NCI-H748 treated with DMSO at 0.1 percent for 48 hours (cell line): Measurements from ENCODE around the gene SLC25A30.
"Not testable (repeated sequence)": the region's sequence is repeated elsewhere in the genome, so short reads cannot be mapped to it uniquely, and the experiment has no call there.

Experiments
- DNase-seq: peaks from one replicate; lab custom pipeline; 2025; lab: John Stamatoyannopoulos, UW

Gene SLC25A30

DNA sequence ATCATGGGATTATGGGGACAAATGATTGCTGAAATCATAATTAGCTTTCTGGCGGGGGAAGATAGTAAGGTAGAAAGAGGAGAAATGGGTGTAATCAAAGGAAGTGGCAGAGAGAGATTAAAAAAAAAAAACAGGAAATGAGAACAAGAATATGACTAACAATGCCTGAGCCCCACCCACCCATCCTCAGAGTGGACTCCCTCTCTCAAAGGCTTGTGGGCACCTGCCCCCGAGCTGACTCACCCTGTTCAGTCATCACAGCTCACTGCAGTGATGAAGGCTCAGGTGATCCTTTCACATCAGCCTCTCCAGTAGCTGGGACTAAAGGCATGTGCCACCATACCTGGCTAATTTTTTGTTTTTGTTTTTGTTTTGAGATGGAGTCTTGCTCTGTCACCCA lies 50.8 kb downstream of the SLC25A30 start:
- DNase-seq, result peak; percentile 20

DNA sequence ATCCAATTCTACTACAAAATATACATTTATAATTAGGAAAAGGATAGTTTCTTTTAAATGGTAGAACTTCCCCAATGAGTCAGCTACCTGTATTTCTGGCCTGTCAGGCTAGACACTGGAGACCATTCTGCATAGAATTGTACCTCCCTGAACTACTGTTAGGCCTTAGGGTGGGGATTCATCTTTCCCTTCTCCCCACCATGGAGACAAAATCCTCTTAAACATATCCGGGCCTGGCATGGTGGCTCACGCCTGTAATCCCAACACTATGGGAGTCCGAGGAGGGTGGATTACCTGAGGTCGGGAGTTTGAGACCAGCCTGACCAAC lies 52.7 kb downstream of the SLC25A30 start:
- no peak for DNase-seq

DNA sequence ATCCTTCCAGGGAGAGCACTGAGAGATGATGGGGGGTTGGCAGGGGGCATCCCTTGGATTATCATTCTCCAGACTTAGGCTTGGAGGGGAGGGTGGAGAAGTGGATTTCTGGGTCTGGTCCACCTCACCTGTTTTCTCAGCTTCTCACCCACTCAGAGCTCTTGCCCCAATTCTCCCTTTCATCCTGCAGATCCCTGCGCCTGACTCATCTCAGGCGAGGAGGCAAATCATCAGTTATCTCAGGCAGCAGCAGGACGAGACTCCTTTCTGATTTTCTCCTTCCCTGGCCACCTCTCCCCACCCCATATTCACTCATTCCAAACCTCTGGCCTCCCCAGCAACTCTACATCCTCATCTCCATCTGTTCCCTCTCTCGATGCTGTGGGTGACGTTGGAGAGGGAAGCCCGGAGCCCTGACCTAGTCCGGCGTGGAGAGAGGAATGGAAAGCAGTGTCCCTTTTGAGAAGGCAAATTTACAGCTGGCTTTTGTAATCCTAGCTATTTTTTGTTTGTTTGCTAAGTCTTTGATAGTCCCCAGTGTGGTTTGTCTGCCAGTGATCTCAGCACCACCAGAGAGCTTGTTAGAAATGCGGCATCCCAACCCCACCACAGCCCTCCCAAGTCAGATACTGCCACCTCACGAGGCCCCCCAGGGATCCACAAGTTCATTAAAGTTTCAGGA lies 53.2 kb downstream of the SLC25A30 start:
- no peak for DNase-seq

DNA sequence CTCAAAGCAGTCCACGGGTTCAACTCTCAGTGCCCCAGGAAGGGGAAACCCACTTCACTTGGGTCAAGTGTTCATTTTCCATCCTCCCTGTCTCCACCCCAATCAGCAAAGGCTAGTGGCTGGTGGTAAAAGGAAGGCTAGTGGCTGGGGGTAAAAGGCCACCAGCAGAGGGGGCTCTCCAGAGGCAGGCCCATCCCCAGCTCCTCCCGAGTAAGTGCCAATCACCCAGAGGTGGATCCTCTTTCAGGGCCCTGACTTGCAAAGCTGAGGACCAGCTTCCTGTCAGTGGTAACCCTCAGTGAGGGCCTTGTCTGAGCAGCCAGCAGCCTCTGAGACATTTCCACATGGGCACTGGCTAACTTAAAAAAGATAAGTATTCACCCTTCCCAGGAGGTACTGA lies 55.2 kb downstream of the SLC25A30 start:
- DNase-seq, result no peak

DNA sequence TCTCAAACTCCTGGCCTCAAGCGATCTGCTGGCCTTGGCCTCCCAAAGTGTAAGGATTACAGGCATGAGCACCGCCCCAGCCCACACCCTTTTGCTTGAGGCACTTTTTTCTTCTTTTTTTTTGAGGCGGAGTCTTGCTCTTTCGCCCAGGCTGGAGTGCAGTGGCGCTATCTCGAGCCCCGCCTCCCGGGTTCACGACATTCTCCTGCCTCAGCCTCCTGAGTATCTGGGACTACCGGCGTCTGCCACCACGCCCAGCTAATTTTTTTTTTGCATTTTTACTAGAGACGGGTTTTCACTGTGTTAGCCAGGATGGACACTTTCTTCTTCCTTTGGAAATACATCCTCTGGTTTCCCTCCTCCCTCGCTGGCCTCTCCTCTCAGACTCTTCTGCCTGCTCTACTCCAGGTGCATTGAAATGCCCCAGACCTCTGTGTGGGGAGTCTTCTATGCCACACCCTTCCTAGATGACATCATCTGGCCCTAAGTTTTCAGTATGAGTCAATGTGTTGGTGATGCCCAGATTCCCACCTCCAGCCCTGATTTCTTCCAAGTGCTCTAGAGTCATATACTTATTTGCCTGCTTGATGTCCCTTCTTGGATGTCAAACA lies 56.5 kb downstream of the SLC25A30 start:
- no peak for DNase-seq

DNA sequence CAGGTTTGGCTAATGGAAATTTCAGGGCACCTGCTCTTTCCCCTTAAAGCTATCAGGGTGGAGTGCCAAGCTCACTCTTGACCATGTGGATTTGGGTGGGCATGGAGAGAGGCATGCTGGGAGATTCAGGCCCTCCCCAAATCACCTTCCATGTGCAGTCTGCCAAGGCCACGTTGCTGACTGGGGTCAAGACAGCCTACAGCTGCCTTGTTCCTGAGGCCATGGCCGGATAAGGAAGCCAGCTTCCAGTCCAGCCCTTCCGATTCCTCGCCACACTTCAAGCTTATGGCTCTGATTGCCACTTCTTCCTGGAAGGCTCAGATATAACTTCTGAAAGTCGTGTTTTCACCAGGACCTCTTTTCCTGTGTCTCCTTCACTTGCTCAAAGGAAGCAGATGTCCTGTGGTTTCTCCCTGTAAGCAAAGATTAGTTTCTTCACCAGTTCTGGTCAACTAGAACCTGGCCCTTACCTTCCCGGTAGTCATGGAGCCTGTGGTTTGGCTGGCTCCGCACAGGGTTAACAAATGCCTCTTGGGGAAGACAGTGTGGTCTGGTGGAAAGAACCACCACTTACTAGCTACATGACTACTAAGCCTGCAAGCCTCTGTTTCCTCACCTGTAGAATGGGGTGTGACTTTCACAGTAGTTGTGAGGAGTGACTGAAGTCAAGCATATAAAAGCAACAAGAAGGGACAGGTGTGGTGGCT lies 61.1 kb downstream of the SLC25A30 start:
- DNase-seq, result no peak

DNA sequence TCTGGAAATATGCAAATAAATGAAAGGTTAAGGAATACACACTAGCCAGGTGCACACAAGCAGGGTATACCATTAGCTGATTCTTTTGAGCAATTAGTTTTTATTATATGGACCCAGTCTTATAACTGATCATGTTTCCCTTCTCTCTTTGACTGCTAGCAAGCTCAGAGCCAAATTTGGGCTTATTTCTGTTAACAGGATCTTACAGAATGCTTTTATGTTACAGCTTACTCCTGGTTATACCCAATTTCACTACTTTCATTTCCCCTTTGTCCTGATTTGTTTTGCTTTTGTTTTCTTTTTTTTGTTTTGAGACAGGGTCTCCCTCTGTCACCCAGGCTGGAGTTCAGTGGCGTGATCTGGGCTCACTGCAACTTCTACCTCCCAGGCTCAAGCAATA lies 64.3 kb downstream of the SLC25A30 start:
- no peak for DNase-seq

DNA sequence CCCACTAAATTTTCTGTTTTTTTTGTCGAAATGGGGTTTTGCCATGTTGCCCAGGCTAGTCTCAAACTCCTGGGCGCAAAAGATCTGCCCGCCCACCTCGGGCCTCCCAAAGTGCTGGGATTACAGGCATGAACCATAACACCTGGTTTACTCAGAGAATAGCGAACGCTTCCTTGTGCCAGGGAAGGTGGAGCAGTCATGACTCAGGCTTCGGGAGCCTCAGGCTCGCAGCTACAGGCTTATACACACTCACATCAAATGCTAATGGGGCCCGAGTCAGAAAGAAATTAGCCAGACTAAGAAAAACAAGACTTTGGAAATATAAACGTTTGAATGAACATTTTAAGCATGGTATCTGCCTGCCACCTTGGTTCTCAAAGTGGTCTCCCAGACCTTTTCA lies 66.1 kb downstream of the SLC25A30 start:
- no peak for DNase-seq

DNA sequence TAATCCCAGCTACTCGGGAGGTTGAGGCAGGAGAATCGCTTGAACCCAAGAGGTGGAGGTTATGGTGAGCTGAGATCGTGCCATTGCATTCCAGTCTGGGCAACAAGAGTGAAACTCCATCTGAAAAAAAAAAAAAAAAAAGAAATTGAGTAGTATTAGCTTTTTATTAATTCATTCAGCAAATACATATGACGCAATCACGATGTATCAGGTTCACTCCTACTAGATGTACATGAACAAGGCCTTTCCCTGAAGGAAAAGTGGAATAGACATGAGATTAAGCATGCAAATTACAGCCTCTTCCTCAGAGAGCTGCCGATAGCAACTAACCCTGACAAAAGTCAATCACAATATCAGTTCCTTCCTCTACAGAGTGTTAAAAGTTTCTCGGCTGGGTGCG lies 68.0 kb downstream of the SLC25A30 start:
- DNase-seq, result no peak

DNA sequence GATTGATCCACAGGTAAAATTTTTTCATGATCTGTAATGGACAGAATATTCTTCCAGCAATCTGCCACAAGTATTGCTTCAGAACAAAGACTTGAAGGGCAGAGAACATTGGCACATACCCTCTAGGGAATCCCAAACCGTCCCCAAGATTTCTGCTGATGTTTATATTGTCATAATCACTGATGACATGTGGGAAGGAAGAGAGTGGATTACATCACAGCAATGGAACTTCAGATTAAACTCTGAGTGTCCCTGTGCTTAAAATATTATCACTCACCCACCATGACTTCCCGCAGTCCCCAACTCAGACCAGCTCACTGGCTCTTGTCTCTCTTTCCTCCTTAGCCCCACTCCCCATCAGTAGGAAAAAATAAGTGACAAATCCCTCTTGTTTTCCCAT lies 68.7 kb downstream of the SLC25A30 start:
- no peak for DNase-seq

DNA sequence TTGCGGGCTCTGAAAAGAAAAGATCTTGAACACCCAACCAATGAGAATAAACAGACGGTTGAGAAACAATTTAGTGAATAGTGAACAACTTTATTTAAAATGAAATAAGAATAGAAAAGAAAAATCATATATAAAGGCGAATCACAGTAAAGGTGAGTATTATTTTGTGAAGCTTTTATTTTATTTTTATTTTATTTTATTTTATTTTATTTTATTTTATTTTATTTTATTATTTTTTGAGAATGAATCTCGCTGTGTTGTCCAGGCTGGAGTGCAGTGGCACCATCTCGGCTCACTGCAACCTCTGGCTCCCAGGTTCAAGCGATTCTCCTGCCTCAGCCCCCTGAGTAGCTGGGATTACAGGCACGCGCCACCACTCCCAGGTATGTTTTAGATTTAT lies 74.1 kb downstream of the SLC25A30 start:
- not testable (repeated sequence) for DNase-seq
